Measurements from ENCODE around the gene OR2AP1. TPM values are rescaled to one million over a fixed set of nuclear protein-coding genes. Genes with fewer than 3 reads are reported as not detected.

The OR2AP1 gene
- total RNA-seq, result not detected in 2 replicates

GRCh38 chr12:55572168-55572567 lies at the start of gene OR2AP1:
Gene OR2AP1 (plus strand): TSS chr12:55572468. CDS start chr12:55574415, 1,947 bp downstream.

GRCh38 chr12:55549302-55549701 lies 23.0 kb upstream of the OR2AP1 start, which contains the start of gene OR6C4:
Gene OR6C4 (plus strand): TSS chr12:55549602. CDS start chr12:55551227, 1,625 bp downstream.

Other genes starting within 250 kb of the OR2AP1 start
- gene OR6C3, start 241.7 kb upstream of the OR2AP1 start, total RNA-seq, result not detected in 2 replicates
- not detected in 2 replicates for gene OR6C75, start 209.5 kb upstream of the OR2AP1 start, total RNA-seq
- gene OR6C65, start 171.9 kb upstream of the OR2AP1 start, total RNA-seq, result not detected in 2 replicates
- not detected in 2 replicates for gene OR6C76, start 146.2 kb upstream of the OR2AP1 start, total RNA-seq
- not detected in 2 replicates for gene OR6C2, start 128.4 kb upstream of the OR2AP1 start, total RNA-seq
- not detected in 2 replicates for gene OR6C70, start 102.3 kb upstream of the OR2AP1 start, total RNA-seq
- gene OR6C68, start 80.1 kb upstream of the OR2AP1 start, total RNA-seq, result not detected in 2 replicates
- not detected in 2 replicates for gene OR6C4, start 22.9 kb upstream of the OR2AP1 start, total RNA-seq
- not detected in 2 replicates for gene OR10P1, start 64.4 kb downstream of the OR2AP1 start, total RNA-seq
- 77.4 and 184 TPM in 2 replicates for gene ITGA7, start 135.4 kb downstream of the OR2AP1 start, total RNA-seq
- gene BLOC1S1, start 143.6 kb downstream of the OR2AP1 start, total RNA-seq, result 36.1 and 41.2 TPM in 2 replicates
- gene RDH5, start 147.9 kb downstream of the OR2AP1 start, total RNA-seq, result 13.8 and 34.9 TPM in 2 replicates
- gene CD63, start 156.5 kb downstream of the OR2AP1 start, total RNA-seq, result 1,787 and 2,090 TPM in 2 replicates
- gene GDF11, start 170.7 kb downstream of the OR2AP1 start, total RNA-seq, result 12.2 and 15.3 TPM in 2 replicates
- gene SARNP, start 245.3 kb downstream of the OR2AP1 start, total RNA-seq, result 44.2 and 48.0 TPM in 2 replicates
- 27.8 and 30.4 TPM in 2 replicates for gene ORMDL2, start 245.6 kb downstream of the OR2AP1 start, total RNA-seq

Data from smooth muscle cell of the pulmonary artery (primary cell).